ENCODE measurements around the gene MAIP1.
"Not testable (repeated sequence)": the region's sequence is repeated elsewhere in the genome, so short reads cannot be mapped to it uniquely, and the experiment has no call there.

The MAIP1 gene, protein sequence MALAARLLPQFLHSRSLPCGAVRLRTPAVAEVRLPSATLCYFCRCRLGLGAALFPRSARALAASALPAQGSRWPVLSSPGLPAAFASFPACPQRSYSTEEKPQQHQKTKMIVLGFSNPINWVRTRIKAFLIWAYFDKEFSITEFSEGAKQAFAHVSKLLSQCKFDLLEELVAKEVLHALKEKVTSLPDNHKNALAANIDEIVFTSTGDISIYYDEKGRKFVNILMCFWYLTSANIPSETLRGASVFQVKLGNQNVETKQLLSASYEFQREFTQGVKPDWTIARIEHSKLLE

DNA sequence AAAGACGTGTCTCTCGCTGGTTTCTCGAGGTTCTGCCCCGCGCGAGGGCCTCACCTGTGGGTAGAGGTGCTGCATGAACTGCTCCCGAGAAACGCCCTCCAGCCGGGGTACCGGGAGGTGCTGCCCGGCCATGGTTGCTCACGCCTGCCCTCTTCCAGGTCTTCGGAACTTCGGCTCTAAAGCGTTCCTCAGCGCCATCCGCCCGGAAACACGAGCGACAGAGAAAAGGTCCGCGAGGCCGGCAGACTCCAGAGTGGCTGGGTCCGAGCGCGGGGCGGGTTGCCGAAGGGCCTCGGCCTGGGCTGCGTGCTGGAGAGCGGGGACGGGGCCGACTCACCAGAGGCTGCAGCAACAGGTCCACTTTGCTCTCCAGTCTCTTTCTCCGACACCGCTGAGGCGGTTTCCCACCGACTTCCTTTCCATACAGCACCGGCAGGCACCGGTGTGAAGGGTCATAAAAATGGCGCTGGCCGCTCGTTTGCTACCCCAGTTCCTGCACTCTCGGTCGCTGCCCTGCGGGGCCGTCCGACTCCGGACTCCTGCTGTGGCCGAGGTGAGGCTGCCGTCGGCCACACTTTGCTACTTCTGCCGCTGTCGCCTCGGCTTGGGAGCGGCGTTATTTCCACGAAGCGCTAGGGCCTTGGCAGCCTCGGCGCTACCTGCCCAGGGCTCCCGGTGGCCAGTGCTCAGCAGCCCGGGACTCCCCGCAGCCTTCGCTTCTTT lies at the start of gene MAIP1, which contains the start of gene TYW5:
MAIP1 (plus strand) TSS at position 244 of the 723 bp plus-strand sequence; CDS start at position 461, 217 bp downstream.
TYW5 (minus strand) TSS at position 153 of the 723 bp plus-strand sequence; CDS start at position 132, 21 bp downstream.
- peak; percentile 65 for DNase-seq (ENCODE audit: low read depth, low spot score)

DNA sequence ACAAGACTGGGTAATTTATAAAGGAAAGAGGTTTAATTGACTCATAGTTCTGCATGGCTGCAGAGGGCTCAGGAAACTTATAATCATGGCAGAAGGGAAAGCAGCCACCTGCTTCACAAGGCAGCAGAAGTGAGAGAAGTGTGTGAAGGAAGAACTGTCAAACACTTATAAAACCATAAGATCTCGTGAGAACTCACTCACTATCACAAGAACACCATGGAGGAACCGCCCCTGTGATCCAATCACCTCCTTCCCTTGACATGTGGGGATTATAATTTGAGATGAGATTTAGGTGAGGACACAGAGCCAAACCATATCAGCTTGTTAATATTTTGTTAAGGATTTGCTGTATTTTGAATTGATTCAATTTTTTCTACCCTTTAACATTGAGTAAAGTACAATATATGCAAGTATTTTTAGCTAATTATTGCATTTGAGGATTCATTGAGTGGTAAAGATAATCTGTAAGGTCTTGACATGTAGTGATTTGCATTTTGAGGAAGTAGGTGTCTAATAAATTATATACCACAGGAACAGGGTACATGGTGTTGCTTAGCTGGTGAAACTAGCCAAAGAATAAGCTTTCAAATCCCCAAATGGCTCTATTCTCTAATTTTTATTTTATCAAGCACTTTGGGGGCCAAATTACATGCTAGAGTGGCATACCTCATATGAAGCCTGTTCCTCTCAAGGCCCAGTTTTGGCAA lies 48.2 kb upstream of the MAIP1 start:
- DNase-seq (ENCODE audit: low read depth, low spot score) = no peak

DNA sequence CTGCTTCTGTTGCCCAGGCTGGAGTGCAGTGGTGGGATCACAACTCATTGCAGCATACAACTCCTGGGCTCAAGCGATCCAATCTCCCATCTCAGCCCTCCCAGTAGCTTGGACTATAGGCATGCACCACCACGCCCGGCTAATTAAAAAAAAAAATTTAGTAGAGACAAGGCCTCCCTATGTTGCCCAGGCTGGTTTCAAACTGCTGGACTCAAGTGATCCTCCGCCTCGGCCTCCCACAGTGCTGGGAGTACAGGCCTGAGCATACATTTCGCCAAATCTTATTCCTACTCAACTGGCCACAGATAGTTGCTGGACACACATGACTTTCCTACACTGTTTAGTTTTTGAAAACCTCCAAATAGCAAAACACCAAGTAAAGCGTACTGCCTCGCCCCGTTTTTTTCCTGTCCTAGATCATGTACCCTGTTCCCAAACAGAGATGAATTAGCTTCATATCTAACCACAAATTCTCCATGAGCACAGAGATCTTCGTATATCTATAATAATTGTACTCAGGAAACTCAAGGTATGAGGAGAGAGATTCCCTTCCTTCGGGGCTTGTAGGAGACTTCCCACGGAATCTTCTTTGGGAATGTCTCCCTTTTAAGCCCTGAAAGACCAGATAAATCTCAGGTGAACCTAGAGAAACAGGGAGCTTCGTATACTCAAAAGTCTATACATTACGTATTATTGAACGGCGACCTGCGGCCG lies 44.9 kb upstream of the MAIP1 start:
- DNase-seq (ENCODE audit: low read depth, low spot score) = no peak

DNA sequence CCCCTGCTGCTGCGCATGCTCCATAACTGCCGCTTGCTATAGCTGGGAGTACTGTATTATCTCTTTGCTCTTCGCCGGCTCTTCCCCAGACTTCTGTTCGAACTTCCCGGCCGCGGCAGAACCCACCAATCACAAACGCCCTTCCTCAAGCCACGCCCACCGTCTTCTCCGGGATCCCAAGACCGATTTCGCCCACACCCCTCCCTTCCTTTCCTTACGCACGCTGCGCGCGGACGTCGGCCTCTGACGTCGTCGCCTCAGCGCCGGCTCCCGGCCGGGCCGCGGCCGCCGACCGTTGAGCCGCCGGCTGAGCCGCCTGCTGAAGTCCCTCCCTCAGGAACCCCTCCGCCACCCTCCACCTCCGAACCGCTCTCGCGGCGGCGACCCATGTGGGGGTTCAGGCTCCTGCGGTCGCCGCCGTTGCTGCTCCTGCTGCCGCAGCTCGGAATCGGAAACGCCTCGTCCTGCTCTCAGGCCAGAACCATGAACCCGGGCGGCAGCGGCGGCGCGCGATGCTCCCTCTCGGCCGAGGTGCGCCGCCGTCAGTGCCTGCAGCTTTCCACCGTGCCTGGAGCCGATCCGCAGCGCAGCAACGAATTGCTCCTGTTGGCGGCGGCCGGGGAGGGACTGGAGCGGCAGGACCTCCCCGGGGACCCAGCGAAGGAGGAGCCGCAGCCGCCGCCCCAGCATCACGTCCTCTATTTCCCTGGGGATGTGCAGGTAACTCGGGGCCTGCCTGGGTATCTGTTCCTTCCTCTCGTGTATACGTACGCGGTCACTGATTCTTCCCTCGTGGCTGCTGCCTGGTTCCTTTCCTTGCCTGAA lies 44.1 kb upstream of the MAIP1 start, which contains the start of gene C2orf69:
C2orf69 (plus strand) TSS at position 242 of the 825 bp plus-strand sequence; CDS start at position 388, 146 bp downstream.
- peak; percentile 79 for DNase-seq (ENCODE audit: low read depth, low spot score)

DNA sequence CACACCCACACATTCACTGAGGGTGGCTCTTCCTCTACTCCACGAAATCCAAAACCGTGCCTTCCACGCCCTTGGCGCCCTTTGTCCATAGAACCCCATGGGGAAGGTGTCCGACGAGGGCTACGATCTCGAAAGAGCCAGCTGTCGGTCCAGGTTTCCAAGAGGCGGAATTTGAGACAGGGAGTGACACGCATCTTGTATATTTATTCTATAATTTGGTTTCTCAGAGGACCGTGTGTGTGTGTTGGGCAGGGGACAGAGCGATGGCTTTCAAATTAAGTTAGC lies 43.6 kb upstream of the MAIP1 start:
- no peak for DNase-seq (ENCODE audit: low read depth, low spot score)

DNA sequence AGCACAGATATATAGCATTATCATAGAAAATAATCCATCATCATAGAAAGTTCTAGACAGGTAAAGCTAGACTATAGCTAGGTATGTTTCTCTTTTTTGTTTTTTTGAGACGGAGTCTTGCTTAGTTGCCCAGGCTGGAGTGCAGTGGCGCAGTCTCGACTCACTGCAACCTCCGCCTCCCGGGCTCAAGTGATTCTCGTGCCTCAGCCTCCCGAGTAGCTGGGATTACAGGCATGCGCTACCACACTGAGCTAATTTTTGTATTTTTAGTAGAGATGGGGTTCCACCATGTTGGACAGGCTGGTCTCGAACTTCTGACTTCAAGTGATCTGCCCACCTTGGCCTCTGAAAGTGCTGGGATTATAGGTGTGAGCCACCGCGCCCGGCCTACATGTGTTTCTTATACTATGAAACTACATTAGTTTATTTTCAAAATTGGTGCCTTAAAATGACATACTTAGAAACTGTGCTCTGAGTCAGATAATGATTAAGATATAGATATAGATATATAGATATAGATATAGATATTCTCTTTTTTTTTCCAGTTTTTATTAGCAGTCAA lies 42.7 kb upstream of the MAIP1 start:
- not testable (repeated sequence) for DNase-seq (ENCODE audit: low read depth, low spot score)

DNA sequence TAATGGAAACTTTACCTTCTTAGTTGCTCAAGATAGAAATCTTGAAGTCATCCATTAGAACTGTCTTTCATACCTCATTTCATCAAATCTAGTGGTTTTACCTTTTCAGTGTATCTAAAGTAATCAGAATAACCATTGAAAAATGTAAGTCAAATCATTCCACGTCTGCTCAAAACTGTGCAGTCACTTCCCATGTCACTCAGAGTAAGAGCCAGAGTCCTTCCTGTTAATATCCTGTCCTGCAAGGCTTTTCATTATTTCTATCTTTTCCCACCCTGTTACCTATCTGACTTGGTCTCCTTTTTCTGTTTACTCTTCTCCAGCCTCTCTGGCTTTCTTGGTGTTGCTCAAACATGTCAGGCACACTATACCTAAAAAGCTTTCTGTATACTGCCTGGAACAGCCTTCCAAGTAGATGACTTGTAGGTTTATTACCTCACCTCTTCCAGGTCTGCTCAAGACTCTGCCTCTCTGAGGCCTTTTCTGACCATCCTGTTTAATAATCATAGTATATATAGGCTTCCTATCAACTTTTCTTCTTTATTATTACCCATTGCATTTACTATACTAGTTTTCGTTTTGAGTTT lies 40.9 kb upstream of the MAIP1 start:
- DNase-seq (ENCODE audit: low read depth, low spot score) = no peak

DNA sequence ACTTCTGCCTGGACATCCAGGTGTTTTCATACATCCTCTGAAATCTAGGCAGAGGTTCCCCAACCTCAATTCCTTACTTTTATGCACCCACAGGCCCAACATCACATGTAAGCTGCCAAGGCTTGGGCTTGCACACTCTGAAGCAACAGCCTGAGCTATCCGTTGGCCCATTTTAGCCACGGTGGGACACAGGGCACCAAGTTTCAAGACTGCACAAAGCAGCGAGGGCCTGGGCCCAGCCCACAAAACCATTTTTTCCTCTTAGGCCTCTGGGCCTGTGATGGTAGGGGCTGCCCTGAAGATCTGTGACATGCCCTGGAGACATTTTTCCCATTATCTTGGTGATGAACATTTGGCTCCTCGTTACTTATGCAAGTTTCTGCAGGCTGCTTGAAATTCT lies 38.4 kb upstream of the MAIP1 start:
- no peak for DNase-seq (ENCODE audit: low read depth, low spot score)

DNA sequence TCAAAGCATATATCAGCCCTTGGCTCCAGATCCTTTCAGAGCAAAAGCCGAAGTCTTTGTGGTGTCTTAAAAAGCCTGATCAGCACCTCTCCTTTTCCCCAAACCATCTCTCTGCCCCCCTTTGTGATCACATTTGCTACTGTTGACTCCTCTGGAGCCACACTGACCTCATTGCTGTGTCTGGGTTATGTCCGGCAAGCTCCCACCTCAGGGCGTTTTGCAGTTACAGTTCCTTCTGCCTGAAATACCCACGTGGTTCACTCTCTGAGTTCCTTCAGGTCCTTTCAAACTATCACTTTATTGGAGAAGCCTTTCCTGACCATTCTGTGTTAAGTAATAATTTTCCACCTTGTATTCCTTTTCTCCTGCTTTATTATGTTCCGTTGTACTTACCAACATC lies 32.5 kb upstream of the MAIP1 start:
- no peak for DNase-seq (ENCODE audit: low read depth, low spot score)

DNA sequence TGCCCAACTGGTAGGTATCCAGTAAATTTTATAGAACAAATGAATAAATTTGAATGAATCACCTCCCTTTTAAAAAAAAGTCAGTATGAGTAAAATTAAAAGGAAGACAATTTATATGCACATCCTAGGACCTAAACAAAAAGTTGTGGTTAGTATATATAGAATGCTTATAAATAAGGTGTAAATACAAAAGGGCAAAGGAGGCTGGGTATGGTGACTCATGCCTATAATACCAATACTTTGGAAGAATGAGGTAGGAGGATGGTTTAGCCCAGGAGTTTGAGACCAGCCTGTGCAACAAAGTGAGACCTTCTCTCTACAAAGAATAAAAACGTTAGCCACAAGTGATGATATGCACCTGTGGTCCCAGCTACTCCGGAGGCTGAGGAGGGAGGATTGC lies 31.5 kb upstream of the MAIP1 start:
- DNase-seq (ENCODE audit: low read depth, low spot score) = no peak

DNA sequence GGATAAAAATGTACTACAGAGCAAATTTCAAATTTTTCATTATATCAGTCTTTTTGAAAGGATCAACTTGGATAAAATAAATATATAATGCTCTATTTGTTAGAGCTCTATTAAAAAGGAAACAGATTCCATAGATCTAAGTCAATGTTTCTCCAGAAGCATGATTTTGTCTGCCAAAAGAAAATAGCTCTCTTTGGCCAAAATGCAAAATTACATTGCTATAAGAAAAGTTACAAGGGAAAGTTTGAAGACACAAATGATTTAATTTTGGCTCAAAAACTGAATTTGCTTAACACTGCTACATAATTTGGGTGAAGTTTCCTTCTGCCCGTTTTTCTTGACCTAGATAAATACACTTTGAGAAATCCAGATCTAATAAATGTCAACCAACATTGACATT lies 28.6 kb upstream of the MAIP1 start:
- no peak for DNase-seq (ENCODE audit: low read depth, low spot score)

DNA sequence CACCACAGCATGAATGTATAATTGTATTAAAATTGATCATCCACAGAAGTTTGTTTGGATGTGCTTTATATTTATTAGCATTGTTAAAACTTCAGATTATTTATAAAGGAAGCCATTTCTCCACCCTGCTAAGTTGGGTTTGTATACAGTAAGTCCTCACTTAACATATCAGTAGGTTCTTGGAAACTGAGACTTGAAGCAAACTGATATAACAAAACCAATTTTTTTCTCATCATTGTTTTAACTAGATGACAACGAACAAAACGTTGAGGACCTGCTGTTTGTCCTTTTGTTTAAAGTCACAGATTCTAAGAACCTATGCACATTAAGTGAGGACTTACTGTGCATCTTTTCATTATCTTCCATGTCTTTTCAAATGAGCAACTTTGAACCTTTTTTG lies 27.2 kb upstream of the MAIP1 start:
- DNase-seq (ENCODE audit: low read depth, low spot score) = no peak

DNA sequence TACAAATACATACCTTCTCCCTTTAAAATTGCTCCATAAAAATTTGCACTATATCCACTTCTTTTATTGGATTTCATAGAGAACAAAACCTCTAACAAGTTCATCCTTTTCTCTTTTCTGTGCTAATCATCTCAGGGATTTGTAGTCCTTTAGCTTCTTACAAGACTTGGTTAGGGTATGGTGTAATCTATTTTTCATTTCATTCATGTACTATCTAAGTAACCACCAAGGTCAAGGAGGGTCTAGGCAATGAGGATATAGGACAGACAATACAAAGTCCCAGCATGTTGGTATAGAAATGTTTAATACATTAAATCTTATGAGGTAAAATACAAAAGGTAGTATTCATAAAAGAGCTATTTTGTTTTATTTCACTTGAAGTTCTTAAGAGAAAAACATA lies 26.8 kb upstream of the MAIP1 start:
- no peak for DNase-seq (ENCODE audit: low read depth, low spot score)

DNA sequence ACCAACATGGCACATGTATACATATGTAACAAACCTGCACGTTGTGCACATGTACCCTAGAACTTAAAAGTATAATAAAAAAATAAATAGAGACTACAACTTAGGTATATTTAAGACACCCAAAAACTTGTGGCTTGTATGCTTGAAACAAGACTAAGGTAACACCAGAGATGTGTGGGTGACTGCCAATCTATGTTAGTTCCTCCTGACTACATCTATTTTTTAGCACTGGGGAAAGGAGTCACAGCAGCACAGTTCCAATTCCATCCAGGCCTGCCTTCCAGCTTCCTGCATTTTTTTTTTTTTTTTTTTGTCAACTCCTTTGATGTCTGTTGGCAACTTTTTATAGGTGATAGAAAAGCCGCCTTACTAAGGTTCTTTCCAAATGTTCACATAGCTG lies 26.1 kb upstream of the MAIP1 start:
- DNase-seq (ENCODE audit: low read depth, low spot score) = no peak

DNA sequence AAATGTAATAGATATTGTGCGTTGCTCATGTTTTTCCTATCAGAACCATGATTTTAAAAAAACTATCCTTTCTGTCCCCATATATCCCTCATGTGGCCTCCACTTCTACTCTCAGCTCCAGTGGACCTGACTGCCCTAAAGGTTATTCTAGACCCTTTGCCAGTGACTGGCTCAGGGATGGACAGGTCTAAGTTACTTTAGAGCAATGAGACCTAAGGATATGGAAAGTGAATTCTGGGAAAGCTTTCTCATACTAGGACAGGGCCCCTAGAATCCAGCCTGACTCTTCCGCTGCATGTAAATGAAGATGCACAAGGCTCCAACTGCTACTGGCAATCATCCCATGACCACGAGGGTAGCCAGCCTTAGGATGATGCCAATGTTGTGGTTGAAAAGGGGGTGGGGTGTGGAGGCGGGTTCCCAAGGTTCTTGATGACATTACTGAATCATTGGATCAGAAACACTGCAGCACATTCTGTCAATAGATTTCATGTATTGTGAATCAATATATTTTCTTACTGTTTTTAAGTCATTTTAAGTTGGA lies 23.0 kb upstream of the MAIP1 start:
- DNase-seq (ENCODE audit: low read depth, low spot score) = no peak

DNA sequence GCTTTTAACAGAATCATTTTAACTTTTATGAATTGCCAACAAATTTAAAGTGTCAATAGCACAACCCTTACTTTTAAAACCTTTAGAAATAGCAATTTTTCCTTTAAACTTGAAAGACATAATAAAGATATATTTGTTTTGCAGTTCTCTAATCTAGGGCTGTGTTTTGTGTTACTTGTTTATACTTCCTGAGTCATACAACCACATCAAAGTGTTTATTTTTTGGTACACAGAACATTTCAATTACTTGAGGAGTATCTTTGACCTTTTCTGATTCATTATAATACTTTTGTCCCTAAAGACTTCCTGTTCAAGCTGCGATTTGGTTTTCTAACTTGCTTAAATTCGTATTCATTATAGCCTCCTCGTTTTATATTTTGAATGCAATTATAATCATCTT lies 21.9 kb upstream of the MAIP1 start:
- no peak for DNase-seq (ENCODE audit: low read depth, low spot score)

DNA sequence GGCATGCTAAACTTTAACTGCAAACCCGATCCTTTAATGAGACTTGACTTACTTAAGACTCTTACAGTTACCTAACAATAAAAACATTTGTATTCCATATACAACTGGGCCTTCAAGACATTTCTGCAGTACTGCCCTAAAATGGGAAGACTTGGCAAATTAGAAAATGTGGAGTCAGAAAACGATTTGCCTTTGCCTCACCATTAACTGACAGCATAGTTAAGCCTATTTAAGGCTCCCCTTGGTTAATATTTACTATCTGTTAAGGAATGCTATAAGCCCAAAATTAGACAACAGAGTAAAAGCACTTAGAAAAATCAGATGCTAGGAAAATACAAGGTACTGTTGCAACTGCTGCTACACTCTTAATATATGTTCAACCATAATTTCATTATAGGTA lies 18.8 kb upstream of the MAIP1 start:
- DNase-seq (ENCODE audit: low read depth, low spot score) = no peak

DNA sequence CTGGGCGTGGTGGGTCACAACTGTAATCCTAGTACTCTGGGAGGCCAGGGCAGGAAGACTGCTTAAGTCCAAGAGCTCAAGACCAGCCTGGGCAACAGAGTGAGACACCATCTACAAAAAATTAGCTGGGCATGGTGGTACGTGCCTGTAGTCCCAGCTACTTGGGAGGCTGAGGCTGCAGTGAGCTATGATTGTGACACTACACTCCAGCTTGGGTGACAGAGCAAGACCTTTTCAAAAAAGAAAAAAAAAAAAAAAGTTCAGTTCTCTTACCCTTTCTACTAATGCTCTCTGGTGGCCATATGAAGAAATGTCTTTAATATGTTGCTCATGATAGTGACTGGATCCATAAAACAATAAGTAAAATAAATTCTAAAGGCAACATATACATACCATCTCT lies 15.0 kb upstream of the MAIP1 start:
- no peak for DNase-seq (ENCODE audit: low read depth, low spot score)

DNA sequence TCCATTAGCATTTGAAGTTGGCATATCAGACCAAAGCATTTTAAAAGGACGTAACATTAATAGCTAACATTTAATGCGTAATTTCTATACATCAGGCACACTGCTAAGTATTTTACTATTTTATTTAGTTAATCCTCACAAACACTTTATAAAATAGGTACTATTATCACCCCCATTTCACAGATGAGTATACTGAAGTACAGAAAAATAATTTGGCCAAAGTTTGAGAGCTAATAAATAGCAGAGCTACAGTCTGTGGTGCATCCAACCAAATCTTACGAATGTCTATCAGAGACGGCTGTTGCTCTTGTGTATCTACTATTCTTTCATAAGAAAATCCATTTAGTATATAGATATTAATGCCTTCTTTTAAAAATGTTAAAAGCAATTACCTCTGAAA lies 12.0 kb upstream of the MAIP1 start:
- no peak for DNase-seq (ENCODE audit: low read depth, low spot score)

DNA sequence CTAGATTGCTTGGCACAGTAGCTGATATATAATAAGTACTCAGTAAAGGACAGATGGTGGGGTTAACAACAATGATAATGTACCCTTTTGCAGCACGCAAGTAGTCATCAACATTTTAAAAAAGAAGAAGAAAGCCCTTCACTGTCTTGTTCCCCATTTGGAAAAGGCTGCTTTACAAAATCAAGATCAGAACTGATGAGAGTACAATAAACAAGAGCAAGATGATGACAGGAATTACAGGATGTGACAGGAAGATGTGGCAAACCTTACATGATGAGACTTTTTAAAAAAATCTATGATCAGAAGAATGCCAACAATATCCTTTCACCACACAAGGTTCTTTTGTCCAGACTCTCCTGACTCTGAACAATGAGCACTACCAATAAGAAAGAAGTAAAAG lies 9.2 kb upstream of the MAIP1 start:
- no peak for DNase-seq (ENCODE audit: low read depth, low spot score)
